HepG2 (cell line): Measurements from ENCODE around the gene DLG4. TPM values are rescaled to one million over a fixed set of nuclear protein-coding genes. Genes with fewer than 3 reads are reported as not detected.

ENCODE experiments used
- ARID4A ChIP-seq: sonication (generic); formaldehyde crosslinking; IDR thresholded peaks from 2 replicates; pipeline ENCODE4 v1.5.0; 2020; ENCODE audit warnings: mild to moderate bottlenecking, missing genetic modification reagents, borderline replicate concordance
- ELF3 ChIP-seq: IDR thresholded peaks from 2 replicates; pipeline ENCODE4 v1.6.1; 2016; ENCODE audit warnings: missing genetic modification reagents, missing compliant biosample characterization
- KMT2B ChIP-seq: IDR thresholded peaks from 2 replicates; pipeline ENCODE4 v1.6.1; 2016; ENCODE audit warnings: missing genetic modification reagents, missing compliant biosample characterization
- NAIF1 ChIP-seq: sonication (generic); formaldehyde crosslinking; IDR thresholded peaks from 2 replicates; pipeline ENCODE4 v1.5.0; 2020; ENCODE audit warnings: mild to moderate bottlenecking, missing genetic modification reagents, borderline replicate concordance
- NFKBIZ ChIP-seq: IDR thresholded peaks from 2 replicates; pipeline ENCODE4 v1.6.1; 2018; ENCODE audit warnings: missing genetic modification reagents, missing compliant biosample characterization
- NRL ChIP-seq: sonication (generic); formaldehyde crosslinking; IDR thresholded peaks from 2 replicates; pipeline ENCODE4 v1.5.0; 2020; ENCODE audit warnings: missing genetic modification reagents, mild to moderate bottlenecking, moderate library complexity, borderline replicate concordance
- RXRB ChIP-seq: IDR thresholded peaks from 2 replicates; pipeline ENCODE4 v1.6.1; 2016; ENCODE audit warnings: borderline replicate concordance, missing genetic modification reagents, missing compliant biosample characterization
- SP1 ChIP-seq, 2 experiments: fragments of 450-650 bp in 1 of 2; sonication (generic) in 1 of 2; formaldehyde crosslinking in 1 of 2; IDR thresholded peaks; 2 replicates each; pipeline versions ENCODE4 v1.4.0 to v1.6.1; 2016 to 2020; ENCODE audit warnings: missing genetic modification reagents in 1 of 2
- ZBTB26 ChIP-seq: IDR thresholded peaks from 2 replicates; pipeline ENCODE4 v1.6.1; 2016; ENCODE audit warnings: missing compliant biosample characterization, missing genetic modification reagents, borderline replicate concordance
- ZFP1 ChIP-seq: IDR thresholded peaks from 2 replicates; pipeline ENCODE4 v1.6.1; 2016
- ZMYM2 ChIP-seq: sonication (generic); formaldehyde crosslinking; IDR thresholded peaks from 2 replicates; pipeline ENCODE4 v1.8.0; 2022; ENCODE audit warnings: mild to moderate bottlenecking, missing genetic modification reagents
- ZNF275 ChIP-seq: sonication (generic); formaldehyde crosslinking; IDR thresholded peaks from 2 replicates; pipeline ENCODE4 v1.8.0; 2022; ENCODE audit warnings: missing genetic modification reagents, mild to moderate bottlenecking, inconsistent platforms, borderline replicate concordance
- ZNF3 ChIP-seq: IDR thresholded peaks from 2 replicates; pipeline ENCODE4 v1.7.0; 2017; ENCODE audit warnings: inconsistent platforms
- ZNF441 ChIP-seq: sonication (generic); formaldehyde crosslinking; IDR thresholded peaks from 2 replicates; pipeline ENCODE4 v1.7.0; 2021; ENCODE audit warnings: missing genetic modification reagents, borderline replicate concordance
- ZNF547 ChIP-seq: sonication (generic); formaldehyde crosslinking; IDR thresholded peaks from 2 replicates; pipeline ENCODE4 v1.5.1; 2020; ENCODE audit warnings: mild to moderate bottlenecking, missing genetic modification reagents
- ZNF75D ChIP-seq: sonication (generic); formaldehyde crosslinking; IDR thresholded peaks from 2 replicates; pipeline ENCODE4 v1.8.1; 2023; ENCODE audit warnings: missing genetic modification reagents, mild to moderate bottlenecking, borderline replicate concordance
- ZNF788 ChIP-seq: sonication (generic); formaldehyde crosslinking; IDR thresholded peaks from 2 replicates; pipeline ENCODE4 v1.5.0; 2020; ENCODE audit warnings: mild to moderate bottlenecking, missing genetic modification reagents, borderline replicate concordance
- ZNF792 ChIP-seq: IDR thresholded peaks from 2 replicates; pipeline ENCODE4 v1.6.1; 2016
- polyA plus RNA-seq, 8 experiments: library from polyadenylated mRNA; depleted of rRNA in 3 of 8; stranded (reverse) in 7 of 8; unstranded in 1 of 8; fragments of >200 nt; fragmentation: Illumina TruSeq in 4 of 8; extraction: Trizol in 4 of 8; gene quantifications; 2 replicates each; pipeline versions ENCODE4 v1.2.1 to v1.2.3, GENCODE V29; 2011 to 2016; ENCODE audit warnings: low read depth in 4 of 8, missing spikeins in 1 of 8, mixed read lengths in 1 of 8; ENCODE audit not compliant: insufficient read depth in 1 of 8
- total RNA-seq, 5 experiments: library from RNA; depleted of rRNA; stranded (reverse); fragments of >200 nt; fragmentation: Illumina TruSeq; extraction: Trizol; gene quantifications; 2 replicates each; pipeline ENCODE4 v1.2.3, GENCODE V29; 2016; ENCODE audit warnings: low read depth in 1 of 5
- TF ChIP-seq, protein P1 (sequence below): IDR thresholded peaks from 2 replicates; pipeline ENCODE4 v1.6.1; 2016; ENCODE audit warnings: mild to moderate bottlenecking, missing biosample characterization, missing genetic modification reagents
- TF ChIP-seq, protein P2 (sequence below): conservative IDR thresholded peaks from 2 replicates; pipeline ENCODE4 v1.6.1; 2018; ENCODE audit warnings: missing genetic modification reagents

DLG4 gene
- total and polyA plus RNA-seq, 2 of the 13 experiments (the other 11 are each of a cell fraction or from before 2014, with no cell fraction given) = 0.71 to 4.3 TPM

DNA sequence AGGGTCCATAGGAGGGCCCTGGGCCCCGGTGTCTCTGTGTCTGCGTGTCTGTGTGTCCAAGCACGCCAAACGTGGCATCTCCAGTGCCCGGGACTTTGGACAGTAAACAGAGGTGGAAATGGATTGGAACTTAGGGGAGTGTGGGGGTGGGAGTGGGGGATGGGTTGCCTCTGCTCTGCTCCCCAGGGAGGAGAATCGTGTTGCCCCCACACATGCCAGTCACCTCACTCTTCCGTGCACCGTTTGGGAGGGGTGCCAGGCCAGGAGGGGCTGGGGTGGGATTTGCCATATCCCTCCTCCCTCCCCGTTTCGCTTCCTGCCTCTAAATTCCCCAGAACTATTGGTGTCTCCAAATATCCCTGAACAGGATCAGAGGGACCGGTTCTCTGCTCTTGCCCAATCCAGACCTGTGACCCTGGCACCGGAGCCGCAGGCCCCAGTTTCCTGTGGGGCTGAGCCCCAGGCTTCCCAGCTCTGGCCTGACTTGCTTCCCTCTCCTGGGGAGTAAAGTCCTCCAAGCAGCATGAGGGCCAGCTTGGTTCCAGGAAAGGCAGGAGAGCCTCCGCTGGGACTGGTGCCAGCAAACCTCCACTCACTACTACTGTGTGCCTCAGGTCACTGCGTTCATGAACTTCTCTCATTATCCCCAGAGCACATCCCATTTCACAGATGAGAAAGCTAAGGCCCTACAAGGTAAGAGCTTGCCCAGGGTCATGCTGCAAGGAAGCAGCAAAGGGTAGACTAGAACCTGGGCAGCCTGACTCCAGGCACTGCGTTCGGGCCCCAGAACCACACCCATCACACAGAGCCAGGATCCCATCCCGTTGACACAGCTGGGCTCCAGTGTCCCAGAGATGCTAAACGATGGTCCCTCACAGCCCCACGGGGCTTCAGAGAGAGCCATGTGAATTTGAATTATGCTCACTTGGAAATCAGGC, 40.0 kb downstream of the DLG4 start, which contains the start of gene ASGR1 (continued):
- TF ChIP-seq, protein P1, sequence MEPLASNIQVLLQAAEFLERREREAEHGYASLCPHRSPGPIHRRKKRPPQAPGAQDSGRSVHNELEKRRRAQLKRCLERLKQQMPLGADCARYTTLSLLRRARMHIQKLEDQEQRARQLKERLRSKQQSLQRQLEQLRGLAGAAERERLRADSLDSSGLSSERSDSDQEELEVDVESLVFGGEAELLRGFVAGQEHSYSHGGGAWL (CRISPR knock-in tag) = peak; percentile 27; the same call in 1 of the 2 replicates
- TF ChIP-seq NRL (CRISPR knock-in tag) (peak; percentile 53; the same call in 1 of the 2 replicates), KMT2B (CRISPR knock-in tag) (peak; percentile 63), RXRB (CRISPR knock-in tag) (peak; percentile 84), ZBTB26 (no peak; the same call in none of the 2 replicates), ZNF441 (peak; percentile 44; the same call in 1 of the 2 replicates), ZNF3 (CRISPR knock-in tag) (peak; percentile 88), NFKBIZ (CRISPR knock-in tag) (peak; percentile 75), NAIF1 (CRISPR knock-in tag) (peak; percentile 91; the same call in 1 of the 2 replicates), ZNF792 (peak; percentile 72), ZNF788 (CRISPR knock-in tag) (peak; percentile 86; the same call in 1 of the 2 replicates), ZMYM2 (CRISPR knock-in tag) (peak; percentile 99), ZNF75D (CRISPR knock-in tag) (no peak), ZFP1 (peak; percentile 81; the same call in 1 of the 2 replicates), ARID4A (CRISPR knock-in tag) (peak; percentile 68; the same call in 1 of the 2 replicates), SP1 (IDR thresholded peaks at IDR 0.05) (no peak), SP1 (CRISPR knock-in tag; IDR thresholded peaks at IDR 0.05) (0 out of 2 replicates have a peak, but pooled peaks have one; percentile 38), ZNF547 (CRISPR knock-in tag) (peak; percentile 64; the same call in 1 of the 2 replicates), ELF3 (CRISPR knock-in tag) (peak; percentile 91), ZNF275 (CRISPR knock-in tag) (no peak)
- TF ChIP-seq, protein P2, sequence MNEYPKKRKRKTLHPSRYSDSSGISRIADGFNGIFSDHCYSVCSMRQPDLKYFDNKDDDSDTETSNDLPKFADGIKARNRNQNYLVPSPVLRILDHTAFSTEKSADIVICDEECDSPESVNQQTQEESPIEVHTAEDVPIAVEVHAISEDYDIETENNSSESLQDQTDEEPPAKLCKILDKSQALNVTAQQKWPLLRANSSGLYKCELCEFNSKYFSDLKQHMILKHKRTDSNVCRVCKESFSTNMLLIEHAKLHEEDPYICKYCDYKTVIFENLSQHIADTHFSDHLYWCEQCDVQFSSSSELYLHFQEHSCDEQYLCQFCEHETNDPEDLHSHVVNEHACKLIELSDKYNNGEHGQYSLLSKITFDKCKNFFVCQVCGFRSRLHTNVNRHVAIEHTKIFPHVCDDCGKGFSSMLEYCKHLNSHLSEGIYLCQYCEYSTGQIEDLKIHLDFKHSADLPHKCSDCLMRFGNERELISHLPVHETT = peak; percentile 68
